ENCODE data around the gene LIPT2. TPM values are rescaled to one million over a fixed set of nuclear protein-coding genes. Genes with fewer than 3 reads are reported as not detected.

LIPT2 gene
- total RNA-seq, 1 experiment from 2014 or later = 8.2 TPM

GRCh38 chr11:74485868-74486267, 7.7 kb downstream of the LIPT2 start:
- DNase-seq = no peak
- Histone ChIP-seq H2BK20ac (ENCODE audit: low read depth, low read length, poor library complexity, severe bottlenecking) (no peak overlapping the region), H3K56ac (ENCODE audit: insufficient read length, low read depth, low read length) (no peak overlapping the region), H3K4ac (ENCODE audit: low read depth, low read length) (no peak overlapping the region), H2AFZ (ENCODE audit: low read length) (no peak overlapping the region), H2BK5ac (ENCODE audit: insufficient read length, low read length) (no peak overlapping the region), H3K14ac (ENCODE audit: insufficient read depth, low read length) (no peak overlapping the region), H3K79me1 (ENCODE audit: insufficient read depth, low read depth, low read length, poor library complexity, severe bottlenecking) (no peaks in the 10 kb centered on the region), H4K5ac (ENCODE audit: insufficient read length, low read depth, low read length) (no peak overlapping the region), H4K91ac (ENCODE audit: insufficient read length, low read depth, low read length) (no peak overlapping the region), H2BK120ac (ENCODE audit: low read depth, low read length, poor library complexity, severe bottlenecking) (no peak overlapping the region), H3K27me3 (ENCODE audit: insufficient read depth, low read length) (no peaks in the 10 kb centered on the region), H4K20me1 (ENCODE audit: control insufficient read depth, insufficient read depth, insufficient read length) (no peaks in the 10 kb centered on the region), H3K9me3 (ENCODE audit: control insufficient read depth, low read depth, low read length) (no peaks in the 10 kb centered on the region), H2AK5ac (ENCODE audit: insufficient read length, low read length) (no peak overlapping the region), H2BK15ac (ENCODE audit: low read depth, low read length) (no peak overlapping the region), H3K18ac (ENCODE audit: insufficient read length, low read depth, low read length) (no peak overlapping the region), H2BK12ac (ENCODE audit: insufficient read length, low read depth, low read length) (no peak overlapping the region), H3K4me2 (ENCODE audit: insufficient read depth, insufficient read length, low read length) (no peak overlapping the region), H3K9ac (ENCODE audit: extremely low read depth, insufficient read length, low read length) (no peak overlapping the region), H4K8ac (replicated peaks; ENCODE audit: insufficient read length, low read depth, low read length) (no peak overlapping the region), H3K4me1 (ENCODE audit: insufficient read depth, low read length) (no peaks in the 10 kb centered on the region), H3K79me2 (ENCODE audit: insufficient read depth, low read length) (no peaks in the 10 kb centered on the region), H3K23ac (ENCODE audit: insufficient read length, low read depth, low read length) (no peak overlapping the region), H3T11ph (ENCODE audit: low read length) (no peak overlapping the region), H3K23me2 (ENCODE audit: insufficient read length, low read depth, low read length, poor library complexity, severe bottlenecking) (no peaks in the 10 kb centered on the region), H3K27ac (ENCODE audit: insufficient read length, low read depth, low read length) (no peak overlapping the region)
- H3K36me3 Mint-ChIP-seq (ENCODE audit: insufficient read depth in 1 of 3, low read depth in 3 of 3) = no peaks in the 10 kb centered on the region
- no peaks in the 10 kb centered on the region for H3K9me3 Mint-ChIP-seq
- H3K4me1 Mint-ChIP-seq = peaks cover 3 to 4% of the 10 kb centered on the region in 2 experiments; a peak in 3 of 4 replicates
- no peaks in the 10 kb centered on the region for H3K27me3 Mint-ChIP-seq (ENCODE audit: low read depth)
- no peak overlapping the region for H3K27ac Mint-ChIP-seq
- no CpG with 5 or more reads among the region's 2 CpGs for WGBS (ENCODE audit: extremely low coverage, insufficient read length, low lambda C conversion rate)
- no peak for TF ChIP-seq CTCF (conservative IDR thresholded peaks at IDR 0.05)
- H3K4me3 Mint-ChIP-seq = no peak overlapping the region

Measured in H9 (cell line).